ENCODE results near the gene LRMDA.

DNA sequence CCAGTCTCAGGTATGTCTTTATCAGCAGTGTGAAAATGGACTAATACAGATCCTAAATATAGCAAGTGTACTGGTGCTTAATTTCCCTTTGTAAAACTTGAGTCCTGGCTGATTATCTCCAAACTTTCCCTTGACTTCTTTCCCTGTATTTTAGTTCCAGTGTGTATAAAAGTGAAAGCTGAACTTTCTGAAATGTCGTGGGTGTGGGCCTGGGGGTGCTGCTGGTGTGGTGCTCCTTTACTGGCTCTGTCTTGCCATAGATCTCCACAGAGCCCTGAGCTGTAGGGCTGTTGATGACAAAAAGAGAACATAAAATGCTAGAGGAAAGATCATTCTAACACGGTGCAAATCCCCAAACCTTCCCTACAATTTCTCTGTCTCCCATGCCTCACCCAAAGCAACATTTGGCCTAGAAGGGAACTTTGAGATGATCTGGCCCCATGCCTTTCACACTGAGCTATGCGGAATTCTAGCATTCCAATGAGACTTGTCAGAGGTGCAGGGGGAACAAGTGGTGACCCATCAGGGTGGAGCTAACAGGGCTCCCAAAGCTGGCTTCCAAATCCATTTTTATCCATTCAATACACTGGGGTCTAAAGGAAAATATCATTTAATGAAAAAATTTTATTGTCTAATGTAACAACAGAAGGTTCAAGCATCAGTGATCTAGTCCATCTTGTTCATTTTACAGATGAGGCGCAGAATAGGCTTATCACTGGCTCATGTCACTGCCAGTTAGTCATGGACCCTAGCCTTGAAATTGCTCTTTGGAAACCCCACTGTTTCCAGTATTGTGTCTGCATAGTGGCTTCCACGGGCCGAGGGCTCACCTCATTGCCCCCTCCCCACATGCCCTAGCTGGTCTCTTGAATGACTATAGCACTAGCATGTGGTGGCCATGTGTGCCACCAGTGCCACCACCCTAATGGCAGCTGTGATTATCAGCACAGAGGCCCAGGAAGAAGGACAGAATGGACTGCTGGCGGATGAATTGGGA lies 1000.9 kb downstream of the LRMDA start:
- TF ChIP-seq, protein P1, sequence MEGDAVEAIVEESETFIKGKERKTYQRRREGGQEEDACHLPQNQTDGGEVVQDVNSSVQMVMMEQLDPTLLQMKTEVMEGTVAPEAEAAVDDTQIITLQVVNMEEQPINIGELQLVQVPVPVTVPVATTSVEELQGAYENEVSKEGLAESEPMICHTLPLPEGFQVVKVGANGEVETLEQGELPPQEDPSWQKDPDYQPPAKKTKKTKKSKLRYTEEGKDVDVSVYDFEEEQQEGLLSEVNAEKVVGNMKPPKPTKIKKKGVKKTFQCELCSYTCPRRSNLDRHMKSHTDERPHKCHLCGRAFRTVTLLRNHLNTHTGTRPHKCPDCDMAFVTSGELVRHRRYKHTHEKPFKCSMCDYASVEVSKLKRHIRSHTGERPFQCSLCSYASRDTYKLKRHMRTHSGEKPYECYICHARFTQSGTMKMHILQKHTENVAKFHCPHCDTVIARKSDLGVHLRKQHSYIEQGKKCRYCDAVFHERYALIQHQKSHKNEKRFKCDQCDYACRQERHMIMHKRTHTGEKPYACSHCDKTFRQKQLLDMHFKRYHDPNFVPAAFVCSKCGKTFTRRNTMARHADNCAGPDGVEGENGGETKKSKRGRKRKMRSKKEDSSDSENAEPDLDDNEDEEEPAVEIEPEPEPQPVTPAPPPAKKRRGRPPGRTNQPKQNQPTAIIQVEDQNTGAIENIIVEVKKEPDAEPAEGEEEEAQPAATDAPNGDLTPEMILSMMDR (IDR thresholded peaks at IDR 0.05) = no peak
- TF ChIP-seq EZH2 (IDR thresholded peaks at IDR 0.05; ENCODE audit: borderline replicate concordance, insufficient read depth, low read depth, low read length, poor library complexity, severe bottlenecking) = no peak
